GM12878 (cell line): Measurements from ENCODE around the gene PDLIM5. TPM values are rescaled to one million over a fixed set of nuclear protein-coding genes. Genes with fewer than 3 reads are reported as not detected.

Source experiments
- ATAC-seq: fragments of 200-7000 bp; cut with Tn5 transposase; 3 replicates; pipeline ENCODE4 v1.9.1; 2020; ENCODE audit warnings: mild to moderate bottlenecking, moderate library complexity
- BruUV-seq: library from RNA; stranded (reverse); fragments of 400-500 nt; replicated peaks from 2 replicates; lab custom pipeline; 2021; lab: Mats Ljungman, UMichigan
- CTCF ChIA-PET: fragments of 300-600 bp; sonication (Branson Sonifier 250); formaldehyde crosslinking; extraction: SDS; loops from one replicate; lab custom pipeline; 2021; ENCODE audit warnings: inconsistent platforms; lab: Yijun Ruan, JAX
- POLR2A ChIA-PET: fragments of 350-600 bp; formaldehyde crosslinking; extraction: SDS; loops from one replicate; lab custom pipeline; 2021; ENCODE audit warnings: inconsistent platforms; lab: Charles Lee
- RAD21 ChIA-PET: fragments of 300-600 bp; sonication (Branson Sonifier 250); formaldehyde crosslinking; loops from one replicate; lab custom pipeline; 2023; ENCODE audit warnings: antibody characterized with exemption; ENCODE audit not compliant: unreplicated experiment; lab: Charles Lee
- SMC1A ChIA-PET: fragments of 300-600 bp; sonication (Branson Sonifier 250); formaldehyde crosslinking; loops from one replicate; lab custom pipeline; 2023; ENCODE audit not compliant: unreplicated experiment, uncharacterized antibody; lab: Charles Lee
- DNase-seq: peaks from one replicate; pipeline ENCODE4 v3.0.0-alpha.2; 2011; ENCODE audit warnings: low read depth, low spot score
- FAIRE-seq: peaks from 3 replicates; lab custom pipeline; 2011; peaks lifted over from hg19 to GRCh38; lab: Jason Lieb, UNC
- H2AFZ ChIP-seq: 2 replicates; pipeline ENCODE4 v1.6.0; 2011; ENCODE audit warnings: low read depth, low read length, control low read depth; ENCODE audit not compliant: control insufficient read depth
- H3K27ac ChIP-seq: 2 replicates; pipeline ENCODE4 v1.5.1; 2011; ENCODE audit warnings: control low read depth; ENCODE audit not compliant: control insufficient read depth, insufficient read depth
- H3K27me3 ChIP-seq, 2 experiments: replicated peaks in 1 of 2; 2 replicates each; pipeline versions ENCODE4 v1.6.0 to v1.6.1; 2011; ENCODE audit warnings: low read length in 1 of 2; ENCODE audit not compliant: control insufficient read depth in 2 of 2, insufficient read depth in 2 of 2
- H3K36me3 ChIP-seq, 2 experiments: 2 replicates each; pipeline ENCODE4 v1.5.1; 2011; ENCODE audit warnings: low read length in 1 of 2; ENCODE audit not compliant: control insufficient read depth in 2 of 2, insufficient read depth in 2 of 2
- H3K4me1 ChIP-seq: 2 replicates; pipeline ENCODE4 v1.6.1; 2011; ENCODE audit warnings: mild to moderate bottlenecking, low read length, moderate library complexity, mixed read lengths; ENCODE audit not compliant: control insufficient read depth, insufficient read depth
- H3K4me2 ChIP-seq: 2 replicates; pipeline ENCODE4 v1.6.0; 2011; ENCODE audit warnings: control low read depth; ENCODE audit not compliant: control insufficient read depth, insufficient read depth
- H3K4me3 ChIP-seq: fragments of 200-600 bp; sonication (generic); 2 replicates; pipeline ENCODE4 v1.5.1; 2016
- H3K79me2 ChIP-seq: 2 replicates; pipeline ENCODE4 v1.6.0; 2011; ENCODE audit warnings: low read length; ENCODE audit not compliant: control insufficient read depth, insufficient read depth
- H3K9ac ChIP-seq: 2 replicates; pipeline ENCODE4 v1.8.0; 2011; ENCODE audit warnings: low read length, control low read depth, mixed read lengths; ENCODE audit not compliant: control insufficient read depth, insufficient read depth
- H3K9me3 ChIP-seq: replicated peaks from 3 replicates; pipeline ENCODE4 v1.5.1; 2011; ENCODE audit warnings: mild to moderate bottlenecking, low read length; ENCODE audit not compliant: control insufficient read depth, insufficient read depth
- H4K20me1 ChIP-seq: 2 replicates; pipeline ENCODE4 v1.6.0; 2011; ENCODE audit not compliant: control insufficient read depth, insufficient read depth
- ATF3 ChIP-seq: IDR thresholded peaks from 2 replicates; pipeline ENCODE4 v1.6.1; 2011; ENCODE audit warnings: low read depth, mild to moderate bottlenecking, low read length, moderate library complexity, borderline replicate concordance; ENCODE audit errors: extremely low read depth
- CEBPZ ChIP-seq: fragments of 150-350 bp; IDR thresholded peaks from 2 replicates; pipeline ENCODE4 v1.6.1; 2016; ENCODE audit warnings: low read depth, low read length
- GATAD2B ChIP-seq: fragments of 450-650 bp; conservative IDR thresholded peaks from 2 replicates; pipeline ENCODE4 v1.6.1; 2017; ENCODE audit warnings: low read depth, mild to moderate bottlenecking, moderate library complexity
- JUND ChIP-seq: IDR thresholded peaks from 2 replicates; pipeline ENCODE4 v1.6.1; 2012; ENCODE audit warnings: low read depth, mild to moderate bottlenecking, low read length, improper control_type of control experiment, moderate library complexity
- MYB ChIP-seq: fragments of 150-350 bp; IDR thresholded peaks from 2 replicates; pipeline ENCODE4 v1.6.1; 2014; ENCODE audit warnings: mild to moderate bottlenecking, low read depth, low read length, borderline replicate concordance
- NRF1 ChIP-seq: conservative IDR thresholded peaks from 2 replicates; pipeline ENCODE4 v1.6.1; 2011; ENCODE audit warnings: mild to moderate bottlenecking, low read depth, low read length, improper control_type of control experiment
- SUZ12 ChIP-seq: fragments of 200-600 bp; sonication (generic); IDR thresholded peaks from one replicate; pipeline ENCODE4 v1.6.1; 2018; ENCODE audit warnings: antibody characterized with exemption, mild to moderate bottlenecking; ENCODE audit not compliant: unreplicated experiment
- TCF3 ChIP-seq: IDR thresholded peaks from 2 replicates; pipeline ENCODE4 v1.6.1; 2012; ENCODE audit warnings: low read depth, mild to moderate bottlenecking, low read length, borderline replicate concordance; ENCODE audit not compliant: insufficient read depth
- WRNIP1 ChIP-seq: IDR thresholded peaks from 2 replicates; pipeline ENCODE4 v1.6.1; 2011; ENCODE audit warnings: low read depth, low read length, improper control_type of control experiment, borderline replicate concordance
- WGBS: methylation state at CpG from one replicate; pipeline ENCODE4 v1.1.6; 2016; ENCODE audit warnings: low lambda C conversion rate; ENCODE audit not compliant: insufficient replicate concordance, insufficient coverage; ENCODE audit errors: missing lambda C conversion rate; 5-methylcytosine and 5-hydroxymethylcytosine counted together
- in situ Hi-C: fragments of 300-500 bp; cut with MboI; formaldehyde crosslinking; loops from 9 replicates; pipeline ENCODE4 v1.14.3; 2018; ENCODE audit warnings: mixed read lengths
- intact Hi-C: fragments of 100-400 bp; cut with micrococcal nuclease; formaldehyde crosslinking; loops from one replicate; pipeline ENCODE4 v1.14.2; 2022; ENCODE audit not compliant: unreplicated experiment
- polyA plus RNA-seq, 11 experiments: library from polyadenylated mRNA; depleted of rRNA in 4 of 11; unstranded in 6 of 11; stranded (reverse) in 5 of 11; fragments of >200 nt; fragmentation: Nextera tagmentation in 4 of 11; fragmentation: Illumina TruSeq in 1 of 11; extraction: Ambion mirVana in 4 of 11; extraction: Trizol in 1 of 11; gene quantifications; 1 replicate in 1 of 11; 2 replicates in 10 of 11; pipeline versions ENCODE4 v1.2.1 to v1.2.3, GENCODE V29; 2011 to 2016; ENCODE audit warnings: inconsistent platforms in 2 of 11, missing spikeins in 2 of 11, low read depth in 1 of 11
- total RNA-seq, 4 experiments: library from RNA; depleted of rRNA in 3 of 4; stranded (reverse); fragments of >200 nt in 3 of 4; fragmentation: Illumina TruSeq in 1 of 4; extraction: Trizol in 1 of 4; gene quantifications; 2 replicates each; pipeline versions ENCODE4 v1.2.1 to v1.2.3, GENCODE V29; 2013 to 2021
- TF ChIP-seq, protein P1 (sequence below), 3 experiments: IDR thresholded peaks in 2 of 3; conservative IDR thresholded peaks in 1 of 3; 2 replicates each; pipeline ENCODE4 v1.5.1; 2011; ENCODE audit warnings: low read depth in 3 of 3, low read length in 3 of 3, mild to moderate bottlenecking in 3 of 3, control low read depth in 2 of 3, moderate library complexity in 2 of 3, inconsistent platforms in 1 of 3, mixed read lengths in 1 of 3; ENCODE audit not compliant: control insufficient read depth in 2 of 3, insufficient read depth in 1 of 3; ENCODE audit errors: extremely low read depth in 1 of 3
- TF ChIP-seq, protein P2 (sequence below): IDR thresholded peaks from 2 replicates; pipeline ENCODE4 v1.6.1; 2012; ENCODE audit warnings: low read depth, low read length, improper control_type of control experiment
- TF ChIP-seq, protein P3 (sequence below): fragments of 450-650 bp; IDR thresholded peaks from 2 replicates; pipeline ENCODE4 v1.6.1; 2017; ENCODE audit warnings: antibody characterized with exemption, mild to moderate bottlenecking, moderate library complexity

The PDLIM5 gene
- total and polyA plus RNA-seq, 10 of the 15 experiments (the other 5 are each of a cell fraction or from before 2014, with no cell fraction given): 10.0 to 52.9 (median 20.7) TPM

GRCh38 chr4:94414907-94415306, 36.8 kb upstream of the PDLIM5 start (continued):
- TF ChIP-seq, protein P1, sequence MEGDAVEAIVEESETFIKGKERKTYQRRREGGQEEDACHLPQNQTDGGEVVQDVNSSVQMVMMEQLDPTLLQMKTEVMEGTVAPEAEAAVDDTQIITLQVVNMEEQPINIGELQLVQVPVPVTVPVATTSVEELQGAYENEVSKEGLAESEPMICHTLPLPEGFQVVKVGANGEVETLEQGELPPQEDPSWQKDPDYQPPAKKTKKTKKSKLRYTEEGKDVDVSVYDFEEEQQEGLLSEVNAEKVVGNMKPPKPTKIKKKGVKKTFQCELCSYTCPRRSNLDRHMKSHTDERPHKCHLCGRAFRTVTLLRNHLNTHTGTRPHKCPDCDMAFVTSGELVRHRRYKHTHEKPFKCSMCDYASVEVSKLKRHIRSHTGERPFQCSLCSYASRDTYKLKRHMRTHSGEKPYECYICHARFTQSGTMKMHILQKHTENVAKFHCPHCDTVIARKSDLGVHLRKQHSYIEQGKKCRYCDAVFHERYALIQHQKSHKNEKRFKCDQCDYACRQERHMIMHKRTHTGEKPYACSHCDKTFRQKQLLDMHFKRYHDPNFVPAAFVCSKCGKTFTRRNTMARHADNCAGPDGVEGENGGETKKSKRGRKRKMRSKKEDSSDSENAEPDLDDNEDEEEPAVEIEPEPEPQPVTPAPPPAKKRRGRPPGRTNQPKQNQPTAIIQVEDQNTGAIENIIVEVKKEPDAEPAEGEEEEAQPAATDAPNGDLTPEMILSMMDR (IDR thresholded peaks at IDR 0.05 in 2 of 3, conservative IDR thresholded peaks at IDR 0.05 in 1 of 3; ENCODE audit: control insufficient read depth in 2 of 3, extremely low read depth in 1 of 3, insufficient read depth in 1 of 3, low read depth in 3 of 3, low read length in 3 of 3): no peak
- TF ChIP-seq GATAD2B (no peak), TCF3 (no peak)
- TF ChIP-seq, protein P2, sequence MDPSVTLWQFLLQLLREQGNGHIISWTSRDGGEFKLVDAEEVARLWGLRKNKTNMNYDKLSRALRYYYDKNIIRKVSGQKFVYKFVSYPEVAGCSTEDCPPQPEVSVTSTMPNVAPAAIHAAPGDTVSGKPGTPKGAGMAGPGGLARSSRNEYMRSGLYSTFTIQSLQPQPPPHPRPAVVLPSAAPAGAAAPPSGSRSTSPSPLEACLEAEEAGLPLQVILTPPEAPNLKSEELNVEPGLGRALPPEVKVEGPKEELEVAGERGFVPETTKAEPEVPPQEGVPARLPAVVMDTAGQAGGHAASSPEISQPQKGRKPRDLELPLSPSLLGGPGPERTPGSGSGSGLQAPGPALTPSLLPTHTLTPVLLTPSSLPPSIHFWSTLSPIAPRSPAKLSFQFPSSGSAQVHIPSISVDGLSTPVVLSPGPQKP: no peak

DNA sequence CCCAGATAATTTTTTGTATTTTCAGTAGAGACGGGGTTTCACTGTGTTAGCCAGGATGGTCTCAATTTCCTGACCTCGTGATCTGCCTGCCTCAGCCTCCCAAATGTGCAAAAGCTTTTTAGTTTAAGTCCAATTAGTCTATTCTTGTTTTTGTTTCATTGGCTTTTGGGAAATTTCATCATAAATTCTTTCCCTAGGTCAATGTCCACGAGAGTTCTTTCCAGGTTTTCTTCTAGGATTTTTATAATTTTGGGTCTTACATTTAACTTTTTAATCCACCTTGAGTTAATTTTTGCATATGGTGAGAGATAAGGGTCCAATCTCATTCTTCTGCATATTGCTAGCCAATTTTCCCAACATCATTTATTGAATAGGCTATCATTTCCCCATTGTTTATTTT, 36.3 kb upstream of the PDLIM5 start:
- DNase-seq (no peak), ATAC-seq (no peak), FAIRE-seq (no peak)
- no peaks in the 10 kb centered on the region for H3K79me2 ChIP-seq
- H3K4me2 ChIP-seq: no peak overlapping the region
- WGBS: 2% methylated on average over 3 of the region's 3 CpGs
- no peaks in the 10 kb centered on the region; the same call in 2 of the 3 replicates for H3K9me3 ChIP-seq
- in situ Hi-C loops (no loop called here), intact Hi-C loops (no loop called here)
- H3K9ac ChIP-seq: no peak overlapping the region
- H3K4me3 ChIP-seq: no peak overlapping the region
- POLR2A ChIA-PET: no interaction called here
- RAD21 ChIA-PET: no interaction called here
- no peaks in the 10 kb centered on the region for H3K4me1 ChIP-seq
- no peak overlapping the region for H2AFZ ChIP-seq
- H3K27ac ChIP-seq: no peak overlapping the region
- SMC1A ChIA-PET: interaction anchor here (1.2 kb wide), 1 partner anchor 8 kb away, joined by 6 read pairs; no protein-coding TSS in a partner anchor
- no TSS peak for BruUV-seq
- H3K27me3 ChIP-seq: peaks cover 0 to 3% of the 10 kb centered on the region in 2 experiments; a peak in 1 of 4 replicates
- CTCF ChIA-PET: no interaction called here
- no peaks in the 10 kb centered on the region for H3K36me3 ChIP-seq
- no peaks in the 10 kb centered on the region for H4K20me1 ChIP-seq
- TF ChIP-seq NRF1 (no peak), MYB (no peak), ATF3 (no peak), CEBPZ (no peak), SUZ12 (no peak), JUND (no peak), WRNIP1 (no peak)
- TF ChIP-seq, protein P3, sequence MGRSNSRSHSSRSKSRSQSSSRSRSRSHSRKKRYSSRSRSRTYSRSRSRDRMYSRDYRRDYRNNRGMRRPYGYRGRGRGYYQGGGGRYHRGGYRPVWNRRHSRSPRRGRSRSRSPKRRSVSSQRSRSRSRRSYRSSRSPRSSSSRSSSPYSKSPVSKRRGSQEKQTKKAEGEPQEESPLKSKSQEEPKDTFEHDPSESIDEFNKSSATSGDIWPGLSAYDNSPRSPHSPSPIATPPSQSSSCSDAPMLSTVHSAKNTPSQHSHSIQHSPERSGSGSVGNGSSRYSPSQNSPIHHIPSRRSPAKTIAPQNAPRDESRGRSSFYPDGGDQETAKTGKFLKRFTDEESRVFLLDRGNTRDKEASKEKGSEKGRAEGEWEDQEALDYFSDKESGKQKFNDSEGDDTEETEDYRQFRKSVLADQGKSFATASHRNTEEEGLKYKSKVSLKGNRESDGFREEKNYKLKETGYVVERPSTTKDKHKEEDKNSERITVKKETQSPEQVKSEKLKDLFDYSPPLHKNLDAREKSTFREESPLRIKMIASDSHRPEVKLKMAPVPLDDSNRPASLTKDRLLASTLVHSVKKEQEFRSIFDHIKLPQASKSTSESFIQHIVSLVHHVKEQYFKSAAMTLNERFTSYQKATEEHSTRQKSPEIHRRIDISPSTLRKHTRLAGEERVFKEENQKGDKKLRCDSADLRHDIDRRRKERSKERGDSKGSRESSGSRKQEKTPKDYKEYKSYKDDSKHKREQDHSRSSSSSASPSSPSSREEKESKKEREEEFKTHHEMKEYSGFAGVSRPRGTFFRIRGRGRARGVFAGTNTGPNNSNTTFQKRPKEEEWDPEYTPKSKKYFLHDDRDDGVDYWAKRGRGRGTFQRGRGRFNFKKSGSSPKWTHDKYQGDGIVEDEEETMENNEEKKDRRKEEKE: no peak
